Measurements from ENCODE around the gene ALDH1L1. TPM values are rescaled to one million over a fixed set of nuclear protein-coding genes. Genes with fewer than 3 reads are reported as not detected.
A peak's percentile ranks its signal among the peaks of the same experiment; 100 is the strongest.

The ALDH1L1 gene
- total and polyA plus RNA-seq, 2 experiments from 2014 or later: 1.0 to 1.3 TPM

GRCh38 chr3:126212250-126212619 is 31.8 kb upstream of the ALDH1L1 start:
- H2AFZ ChIP-seq: peak overlapping the region; percentile 95
- no peak overlapping the region for H3K27ac Mint-ChIP-seq

More at GRCh38 chr3:126212250-126212619, 31.8 kb upstream of the ALDH1L1 start:
- no peaks in the 10 kb centered on the region for H3K9me3 Mint-ChIP-seq
- H3K4me1 ChIP-seq (ENCODE audit: insufficient read depth): peaks cover 12% of the 10 kb centered on the region
- H3K4me2 ChIP-seq: peak overlapping the region; percentile 76
- H3K27me3 Mint-ChIP-seq (ENCODE audit: insufficient read depth, low read depth, poor library complexity): peaks cover 27% of the 10 kb centered on the region
- peaks cover 28% of the 10 kb centered on the region for H3K27me3 ChIP-seq (ENCODE audit: insufficient read depth)
- no peak overlapping the region for H3K27ac ChIP-seq (ENCODE audit: low read depth)
- no peaks in the 10 kb centered on the region; the same call in 2 of the 3 replicates for H3K36me3 Mint-ChIP-seq (ENCODE audit: low read depth)
- H3K9me2 ChIP-seq (ENCODE audit: insufficient read depth): peaks cover 15% of the 10 kb centered on the region; the same call in 1 of the 2 replicates
- H3K79me2 ChIP-seq (replicated peaks; ENCODE audit: insufficient read depth): no peaks in the 10 kb centered on the region
- H3F3A ChIP-seq (replicated peaks; ENCODE audit: low read depth): no peaks in the 10 kb centered on the region
- no peaks in the 10 kb centered on the region for H3K36me3 ChIP-seq (ENCODE audit: insufficient read depth)
- H4K20me1 ChIP-seq (replicated peaks; ENCODE audit: insufficient read depth): no peaks in the 10 kb centered on the region
- peaks cover 20% of the 10 kb centered on the region for H3K4me1 Mint-ChIP-seq
- no peak for DNase-seq (ENCODE audit: low spot score)
- ATAC-seq: no peak
- TF ChIP-seq CREB1 (CRISPR knock-in tag; IDR thresholded peaks at IDR 0.05; ENCODE audit: low read depth) (no peak), ZNF114 (CRISPR knock-in tag; IDR thresholded peaks at IDR 0.05) (no peak), ZNF331 (CRISPR knock-in tag; IDR thresholded peaks at IDR 0.05; ENCODE audit: low read depth) (no peak), EZH2 (IDR thresholded peaks at IDR 0.05; ENCODE audit: low read depth, unreplicated experiment) (no peak), NANOG (IDR thresholded peaks at IDR 0.05; ENCODE audit: borderline replicate concordance) (no peak), EZH2phosphoT487 (IDR thresholded peaks at IDR 0.05; ENCODE audit: unreplicated experiment) (no peak), JUNB (IDR thresholded peaks at IDR 0.05; ENCODE audit: unreplicated experiment) (no peak), STAT1 (IDR thresholded peaks at IDR 0.05; ENCODE audit: unreplicated experiment) (no peak), ETS1 (IDR thresholded peaks at IDR 0.05) (no peak), CTCF (conservative IDR thresholded peaks at IDR 0.05; ENCODE audit: low read depth in 2 of 2) (no peak), POLR2AphosphoS5 (IDR thresholded peaks at IDR 0.05; ENCODE audit: low read depth) (no peak), ZNF462 (CRISPR knock-in tag; IDR thresholded peaks at IDR 0.05) (no peak), REST (IDR thresholded peaks at IDR 0.05; ENCODE audit: unreplicated experiment) (no peak)
- peak overlapping the region; percentile 83 for H3K4me3 Mint-ChIP-seq
- H3K4me3 ChIP-seq: peak overlapping the region; percentile 64
